ENCODE results near the gene TTLL8.

DNA sequence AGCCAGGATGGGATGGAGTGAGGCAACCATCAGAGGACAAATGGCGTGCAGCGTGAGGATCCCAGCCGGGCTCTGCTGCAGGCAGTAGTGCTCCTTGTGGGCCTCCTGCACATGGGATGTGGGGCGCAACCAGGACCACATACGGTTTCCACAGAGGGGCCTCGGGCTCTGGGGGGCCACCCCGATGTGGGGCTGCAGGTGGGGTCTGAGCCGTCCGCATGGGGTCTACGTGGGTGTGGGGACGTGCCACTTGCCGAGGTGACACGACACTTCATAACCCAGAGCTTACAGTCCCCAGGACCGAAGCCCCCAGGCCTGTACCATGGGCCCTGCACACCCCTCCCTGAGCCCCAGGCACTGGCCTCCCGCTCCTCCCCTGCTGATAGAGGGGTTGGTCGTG is 10.8 kb downstream of the TTLL8 start:
- no peak for TF ChIP-seq POLR2A (IDR thresholded peaks at IDR 0.05)
- TF ChIP-seq, protein P1, sequence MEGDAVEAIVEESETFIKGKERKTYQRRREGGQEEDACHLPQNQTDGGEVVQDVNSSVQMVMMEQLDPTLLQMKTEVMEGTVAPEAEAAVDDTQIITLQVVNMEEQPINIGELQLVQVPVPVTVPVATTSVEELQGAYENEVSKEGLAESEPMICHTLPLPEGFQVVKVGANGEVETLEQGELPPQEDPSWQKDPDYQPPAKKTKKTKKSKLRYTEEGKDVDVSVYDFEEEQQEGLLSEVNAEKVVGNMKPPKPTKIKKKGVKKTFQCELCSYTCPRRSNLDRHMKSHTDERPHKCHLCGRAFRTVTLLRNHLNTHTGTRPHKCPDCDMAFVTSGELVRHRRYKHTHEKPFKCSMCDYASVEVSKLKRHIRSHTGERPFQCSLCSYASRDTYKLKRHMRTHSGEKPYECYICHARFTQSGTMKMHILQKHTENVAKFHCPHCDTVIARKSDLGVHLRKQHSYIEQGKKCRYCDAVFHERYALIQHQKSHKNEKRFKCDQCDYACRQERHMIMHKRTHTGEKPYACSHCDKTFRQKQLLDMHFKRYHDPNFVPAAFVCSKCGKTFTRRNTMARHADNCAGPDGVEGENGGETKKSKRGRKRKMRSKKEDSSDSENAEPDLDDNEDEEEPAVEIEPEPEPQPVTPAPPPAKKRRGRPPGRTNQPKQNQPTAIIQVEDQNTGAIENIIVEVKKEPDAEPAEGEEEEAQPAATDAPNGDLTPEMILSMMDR (IDR thresholded peaks at IDR 0.05), result no peak
